ENCODE data around the gene ERFE.
A peak's percentile ranks its signal among the peaks of the same experiment; 100 is the strongest.

Gene ERFE

GRCh38 chr2:238131761-238132462 lies 26.9 kb upstream of the ERFE start:
- H3K4me3 Mint-ChIP-seq: no peak overlapping the region
- H3K27ac Mint-ChIP-seq: no peak overlapping the region
- H3K9me3 Mint-ChIP-seq: no peaks in the 10 kb centered on the region
- DNase-seq: no peak
- no peaks in the 10 kb centered on the region for H3K27me3 Mint-ChIP-seq
- no peaks in the 10 kb centered on the region for H3K4me1 Mint-ChIP-seq
- ATAC-seq: no peak
- no peaks in the 10 kb centered on the region for H3K36me3 Mint-ChIP-seq (ENCODE audit: low read depth)

- no peaks in the 10 kb centered on the region for H3K36me3 Mint-ChIP-seq (ENCODE audit: low read depth)
- ATAC-seq: no peak
These were observed 26.0 kb upstream of the ERFE start for GRCh38 chr2:238132463-238133450.

GRCh38 chr2:238133499-238134392 lies 25.0 kb upstream of the ERFE start:
- Mint-ChIP-seq H3K36me3 (ENCODE audit: low read depth) (no peaks in the 10 kb centered on the region), H3K4me1 (no peaks in the 10 kb centered on the region), H3K27me3 (no peaks in the 10 kb centered on the region), H3K9me3 (no peaks in the 10 kb centered on the region), H3K27ac (no peak overlapping the region), H3K4me3 (no peak overlapping the region)
- DNase-seq (no peak), ATAC-seq (no peak)

More at GRCh38 chr2:238132463-238133450, 26.0 kb upstream of the ERFE start:
- Mint-ChIP-seq H3K4me3 (no peak overlapping the region), H3K27ac (no peak overlapping the region), H3K9me3 (no peaks in the 10 kb centered on the region), H3K4me1 (no peaks in the 10 kb centered on the region), H3K27me3 (no peaks in the 10 kb centered on the region)
- no peak for DNase-seq

- Mint-ChIP-seq H3K9me3 (no peaks in the 10 kb centered on the region), H3K4me1 (no peaks in the 10 kb centered on the region), H3K36me3 (ENCODE audit: low read depth) (no peaks in the 10 kb centered on the region), H3K4me3 (no peak overlapping the region), H3K27me3 (no peaks in the 10 kb centered on the region), H3K27ac (no peak overlapping the region)
- ATAC-seq (no peak), DNase-seq (no peak)
These were observed 24.4 kb upstream of the ERFE start for GRCh38 chr2:238134393-238134785.

GRCh38 chr2:238135601-238136150 lies 23.1 kb upstream of the ERFE start:
- Mint-ChIP-seq H3K9me3 (no peaks in the 10 kb centered on the region), H3K4me1 (no peaks in the 10 kb centered on the region), H3K4me3 (no peak overlapping the region), H3K27ac (no peak overlapping the region), H3K27me3 (no peaks in the 10 kb centered on the region), H3K36me3 (ENCODE audit: low read depth) (no peaks in the 10 kb centered on the region)
- no peak for ATAC-seq
- DNase-seq: no peak

GRCh38 chr2:238136820-238137537 lies 21.8 kb upstream of the ERFE start:
- no peak for DNase-seq
- Mint-ChIP-seq H3K36me3 (ENCODE audit: low read depth) (no peaks in the 10 kb centered on the region), H3K27me3 (no peaks in the 10 kb centered on the region), H3K9me3 (no peaks in the 10 kb centered on the region), H3K27ac (no peak overlapping the region), H3K4me3 (no peak overlapping the region), H3K4me1 (peaks cover 3% of the 10 kb centered on the region)
- no peak for ATAC-seq

DNA sequence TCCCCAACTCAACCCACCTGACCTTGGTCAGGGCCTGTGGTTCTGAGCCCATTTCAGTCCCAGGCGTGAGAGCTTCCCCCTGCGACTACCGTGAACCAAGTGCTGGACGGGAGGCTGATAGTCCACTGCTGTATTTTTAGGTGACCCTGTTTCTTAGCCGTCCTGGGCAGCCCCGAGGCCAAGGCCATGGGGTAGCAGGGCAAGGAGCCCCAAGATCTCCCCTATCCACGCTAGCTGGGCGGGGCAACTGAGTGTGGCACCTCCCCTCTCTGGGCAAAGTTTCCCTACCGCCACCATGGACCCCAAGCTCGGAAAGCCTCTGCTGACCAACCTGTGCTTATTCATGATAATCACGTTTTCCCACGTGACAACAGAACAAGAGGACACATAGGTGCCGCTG lies 20.9 kb upstream of the ERFE start:
- H3K4me1 Mint-ChIP-seq: peaks cover 3% of the 10 kb centered on the region
- ATAC-seq (no peak), DNase-seq (no peak)
- H3K4me3 Mint-ChIP-seq: no peak overlapping the region
- no peaks in the 10 kb centered on the region for H3K27me3 Mint-ChIP-seq
- H3K9me3 Mint-ChIP-seq: no peaks in the 10 kb centered on the region
- H3K27ac Mint-ChIP-seq: no peak overlapping the region
- no peaks in the 10 kb centered on the region for H3K36me3 Mint-ChIP-seq (ENCODE audit: low read depth)

DNA sequence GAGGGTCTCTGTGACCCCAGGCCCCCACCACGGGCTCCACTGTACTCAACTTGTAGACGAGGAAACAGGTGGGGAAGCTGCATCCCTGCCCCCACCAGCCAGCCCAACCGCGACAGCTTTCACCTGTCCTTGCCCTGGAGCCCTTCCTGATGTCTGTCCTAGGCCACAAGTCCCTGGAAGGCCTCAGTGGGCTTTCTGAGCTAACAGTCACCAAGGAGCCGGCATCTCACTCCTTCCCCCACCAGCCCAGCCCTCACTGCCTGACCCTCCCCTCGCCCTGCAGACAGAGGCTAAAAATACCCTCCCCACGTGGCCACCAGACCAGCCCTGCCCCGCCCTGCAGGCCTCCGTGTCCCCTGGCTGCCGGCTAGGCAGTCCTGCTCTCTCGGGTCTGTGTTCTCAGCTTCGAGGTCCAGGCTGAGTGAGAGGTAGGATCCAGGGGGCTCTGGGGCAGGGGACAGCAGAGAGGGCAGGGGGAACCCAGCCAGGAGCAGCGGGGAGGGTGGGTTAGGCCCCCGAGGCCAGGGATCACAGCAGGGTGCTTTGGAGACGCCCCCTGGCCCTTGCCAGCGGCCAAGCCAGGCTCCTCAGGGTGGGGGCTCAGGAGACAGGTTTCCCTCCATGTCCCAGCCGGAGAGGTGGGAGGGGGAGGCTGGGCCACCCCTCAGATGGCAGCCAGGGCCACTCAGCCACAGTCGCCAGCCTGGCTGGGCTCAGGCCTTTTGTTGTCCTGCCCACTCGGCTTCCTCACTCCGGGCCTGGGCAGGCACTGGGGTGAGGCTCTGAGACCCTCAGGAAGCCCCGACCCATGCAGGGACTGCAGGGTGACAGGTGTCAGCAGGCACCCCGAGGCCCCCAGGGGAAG lies 20.2 kb upstream of the ERFE start, which contains the start of gene KLHL30:
TSS of gene KLHL30 (plus strand) at position 338 of the 865 bp plus-strand sequence. CDS start 2,087 bp downstream, outside the sequence.
- Mint-ChIP-seq H3K9me3 (no peaks in the 10 kb centered on the region), H3K4me1 (peaks cover 3% of the 10 kb centered on the region), H3K36me3 (ENCODE audit: low read depth) (no peaks in the 10 kb centered on the region), H3K27me3 (no peaks in the 10 kb centered on the region), H3K4me3 (no peak within 1 kb of the TSS), H3K27ac (no peak within 1 kb of the TSS)
- DNase-seq: no peak
- ATAC-seq: no peak

GRCh38 chr2:238139196-238140039 lies 19.4 kb upstream of the ERFE start:
- no peaks in the 10 kb centered on the region for H3K9me3 Mint-ChIP-seq
- H3K36me3 Mint-ChIP-seq (ENCODE audit: low read depth): no peaks in the 10 kb centered on the region
- DNase-seq (peak; percentile 48), ATAC-seq (no peak)
- H3K27me3 Mint-ChIP-seq: no peaks in the 10 kb centered on the region
- H3K4me1 Mint-ChIP-seq: peaks cover 3% of the 10 kb centered on the region
- no peak overlapping the region for H3K4me3 Mint-ChIP-seq
- no peak overlapping the region for H3K27ac Mint-ChIP-seq

DNA sequence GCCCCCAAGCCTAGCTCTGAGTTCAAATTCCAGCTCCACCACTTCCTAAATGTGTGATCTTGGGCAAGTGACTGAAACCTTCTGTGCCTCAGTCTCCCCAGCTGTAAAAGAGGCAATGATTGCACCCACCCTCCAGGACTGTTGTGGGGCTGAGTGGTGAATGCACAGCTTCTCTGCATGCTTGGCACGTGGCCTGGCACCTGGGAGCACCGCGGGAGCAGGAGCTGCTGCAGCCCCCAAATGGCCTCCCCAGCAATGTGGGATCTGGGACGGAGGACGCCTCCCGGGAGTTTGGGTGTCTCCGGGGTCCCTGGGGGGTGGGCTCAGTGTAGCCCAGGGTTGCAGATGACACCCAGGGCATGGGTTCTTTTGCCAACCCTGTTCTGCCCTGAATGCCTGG lies 18.7 kb upstream of the ERFE start:
- H3K27ac Mint-ChIP-seq: no peak overlapping the region
- peaks cover 3% of the 10 kb centered on the region for H3K4me1 Mint-ChIP-seq
- ATAC-seq (no peak), DNase-seq (no peak)
- no peaks in the 10 kb centered on the region for H3K36me3 Mint-ChIP-seq (ENCODE audit: low read depth)
- no peaks in the 10 kb centered on the region for H3K27me3 Mint-ChIP-seq
- no peaks in the 10 kb centered on the region for H3K9me3 Mint-ChIP-seq
- H3K4me3 Mint-ChIP-seq: no peak overlapping the region

DNA sequence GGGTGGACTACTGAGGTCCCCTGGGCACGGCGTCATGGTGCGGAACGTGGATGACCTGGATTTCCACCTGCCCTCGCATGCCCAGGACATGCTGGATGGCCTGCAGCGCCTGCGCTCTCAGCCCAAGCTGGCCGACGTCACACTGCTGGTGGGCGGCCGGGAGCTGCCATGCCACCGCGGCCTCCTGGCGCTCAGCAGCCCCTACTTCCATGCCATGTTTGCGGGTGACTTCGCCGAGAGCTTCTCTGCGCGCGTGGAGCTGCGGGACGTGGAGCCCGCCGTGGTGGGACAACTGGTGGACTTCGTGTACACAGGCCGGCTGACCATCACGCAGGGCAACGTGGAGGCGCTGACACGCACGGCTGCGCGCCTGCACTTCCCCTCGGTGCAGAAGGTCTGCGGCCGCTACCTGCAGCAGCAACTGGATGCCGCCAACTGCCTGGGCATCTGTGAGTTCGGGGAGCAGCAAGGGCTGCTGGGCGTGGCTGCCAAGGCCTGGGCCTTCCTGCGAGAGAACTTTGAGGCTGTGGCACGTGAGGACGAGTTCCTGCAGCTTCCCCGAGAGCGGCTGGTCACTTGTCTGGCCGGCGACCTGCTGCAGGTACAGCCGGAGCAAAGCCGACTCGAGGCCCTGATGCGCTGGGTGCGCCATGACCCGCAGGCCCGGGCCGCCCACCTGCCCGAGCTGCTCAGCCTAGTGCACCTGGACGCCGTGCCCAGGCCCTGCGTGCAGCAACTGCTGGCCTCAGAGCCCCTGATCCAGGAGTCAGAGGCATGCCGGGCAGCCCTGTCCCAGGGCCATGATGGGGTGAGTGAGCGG lies 17.8 kb upstream of the ERFE start:
- Mint-ChIP-seq H3K27me3 (no peaks in the 10 kb centered on the region), H3K4me3 (no peak overlapping the region), H3K27ac (no peak overlapping the region), H3K9me3 (no peaks in the 10 kb centered on the region), H3K4me1 (peaks cover 3% of the 10 kb centered on the region), H3K36me3 (ENCODE audit: low read depth) (no peaks in the 10 kb centered on the region)
- ATAC-seq (no peak), DNase-seq (no peak)
